GM21576 (cell line): ENCODE results near the gene FSTL5.

Experiments used
- ATAC-seq: cut with Tn5 transposase; IDR thresholded peaks from one replicate; pipeline ENCODE4 v1.9.1; 2021; ENCODE audit warnings: mild to moderate bottlenecking, moderate library complexity; ENCODE audit not compliant: unreplicated experiment

Gene FSTL5

GRCh38 chr4:161505141-161505540 is 658.7 kb downstream of the FSTL5 start:
- ATAC-seq: no peak

- ATAC-seq: no peak
Observed at GRCh38 chr4:161498155-161498554, 665.6 kb downstream of the FSTL5 start.

- ATAC-seq: no peak
Observed at GRCh38 chr4:161486461-161486860, 677.3 kb downstream of the FSTL5 start.

GRCh38 chr4:161466316-161466715 is 697.5 kb downstream of the FSTL5 start:
- ATAC-seq: no peak

GRCh38 chr4:161463436-161463835 is 700.4 kb downstream of the FSTL5 start:
- no peak for ATAC-seq

GRCh38 chr4:161457906-161458305 is 705.9 kb downstream of the FSTL5 start:
- no peak for ATAC-seq

GRCh38 chr4:161457311-161457710 is 706.5 kb downstream of the FSTL5 start:
- ATAC-seq: no peak

- ATAC-seq: no peak
Observed at GRCh38 chr4:161454860-161455259, 708.9 kb downstream of the FSTL5 start.

- no peak for ATAC-seq
Observed at GRCh38 chr4:161448550-161449180, 715.1 kb downstream of the FSTL5 start.

GRCh38 chr4:161444626-161445025 is 719.2 kb downstream of the FSTL5 start:
- ATAC-seq: no peak

GRCh38 chr4:161442921-161443320 is 720.9 kb downstream of the FSTL5 start:
- no peak for ATAC-seq

GRCh38 chr4:161438096-161438495 is 725.7 kb downstream of the FSTL5 start:
- ATAC-seq: no peak

GRCh38 chr4:161428180-161428965 is 735.4 kb downstream of the FSTL5 start:
- no peak for ATAC-seq

- ATAC-seq: no peak
Observed at GRCh38 chr4:161419822-161420221, 744.0 kb downstream of the FSTL5 start.

GRCh38 chr4:161411901-161412300 is 751.9 kb downstream of the FSTL5 start:
- no peak for ATAC-seq

GRCh38 chr4:161404346-161405110 is 759.3 kb downstream of the FSTL5 start:
- ATAC-seq: no peak

GRCh38 chr4:161403781-161404180 is 760.0 kb downstream of the FSTL5 start:
- no peak for ATAC-seq

GRCh38 chr4:161393602-161394001 is 770.2 kb downstream of the FSTL5 start:
- ATAC-seq: no peak

GRCh38 chr4:161382655-161383054 is 781.1 kb downstream of the FSTL5 start:
- no peak for ATAC-seq

- no peak for ATAC-seq
Observed at GRCh38 chr4:161376275-161376674, 787.5 kb downstream of the FSTL5 start.

- no peak for ATAC-seq
Observed at GRCh38 chr4:161364681-161365080, 799.1 kb downstream of the FSTL5 start.

GRCh38 chr4:161360982-161361381 is 802.8 kb downstream of the FSTL5 start:
- no peak for ATAC-seq
